Body of pancreas (tissue), 4 donors: ENCODE results near the gene MLN. TPM values are rescaled to one million over a fixed set of nuclear protein-coding genes. Genes with fewer than 3 reads are reported as not detected.

Experiments
- ATAC-seq: fragments of 150-250 bp; one replicate; pipeline ENCODE4 v1.9.1; 2016
- DNase-seq, 4 donors: peaks; one replicate each; pipeline ENCODE4 v3.0.0-alpha.2; 2019
- H3K27ac ChIP-seq, 4 donors: fragments of 200-600 bp; sonication (generic); 1 replicate in 3 of 4; 2 replicates in 1 of 4; pipeline versions ENCODE4 v1.5.1 to v1.6.1; 2016 to 2019; ENCODE audit warnings: mild to moderate bottlenecking in 1 of 4, mixed read lengths in 1 of 4, moderate library complexity in 1 of 4
- H3K27me3 ChIP-seq, 2 donors: fragments of 200-600 bp; sonication (generic); one replicate each; pipeline ENCODE4 v1.6.0; 2016; ENCODE audit warnings: mild to moderate bottlenecking in 1 of 2
- H3K36me3 ChIP-seq, 2 donors: fragments of 200-600 bp; sonication (generic); replicated peaks in 1 of 2; 2 replicates each; pipeline ENCODE4 v1.5.1; 2016; ENCODE audit warnings: low read depth in 2 of 2; ENCODE audit not compliant: insufficient read depth in 1 of 2
- H3K4me1 ChIP-seq: fragments of 200-600 bp; sonication (generic); one replicate; pipeline ENCODE4 v1.6.0; 2016
- H3K4me3 ChIP-seq, 2 donors: fragments of 200-600 bp; sonication (generic); 1 replicate in 1 of 2; 2 replicates in 1 of 2; pipeline ENCODE4 v1.5.1; 2016 to 2019
- H3K9me3 ChIP-seq, 3 donors: fragments of 200-600 bp; sonication (generic); 1 replicate in 2 of 3; 2 replicates in 1 of 3; pipeline ENCODE4 v1.5.1; 2016
- POLR2A ChIP-seq, 3 donors: fragments of 450-650 bp; IDR thresholded peaks; one replicate each; pipeline ENCODE4 v1.6.1; 2016; ENCODE audit warnings: antibody characterized with exemption in 3 of 3, mild to moderate bottlenecking in 2 of 3
- WGBS, 2 donors: methylation state at CpG; one replicate each; pipeline ENCODE4 v1.1.5; 2017; 5-methylcytosine and 5-hydroxymethylcytosine counted together
- intact Hi-C: fragments of 100-400 bp; cut with DNase I; formaldehyde crosslinking; loops from one replicate; pipeline ENCODE4 v1.15.1; 2023
- total RNA-seq, 2 donors: library from RNA; depleted of rRNA; stranded (reverse); fragments of >200 nt; gene quantifications; one replicate each; pipeline ENCODE4 v1.1.0, GENCODE V29; 2016
- TF ChIP-seq, protein P1 (sequence below), 7 experiments: fragments of 450-650 bp in 4 of 7; fragments of 200-600 bp in 3 of 7; sonication (generic) in 3 of 7; IDR thresholded peaks; one replicate each; pipeline ENCODE4 v1.5.1; 2016 to 2019; ENCODE audit warnings: antibody characterized with exemption in 7 of 7

MLN gene
- total RNA-seq, 2 donors from 2014 or later: not detected

DNA sequence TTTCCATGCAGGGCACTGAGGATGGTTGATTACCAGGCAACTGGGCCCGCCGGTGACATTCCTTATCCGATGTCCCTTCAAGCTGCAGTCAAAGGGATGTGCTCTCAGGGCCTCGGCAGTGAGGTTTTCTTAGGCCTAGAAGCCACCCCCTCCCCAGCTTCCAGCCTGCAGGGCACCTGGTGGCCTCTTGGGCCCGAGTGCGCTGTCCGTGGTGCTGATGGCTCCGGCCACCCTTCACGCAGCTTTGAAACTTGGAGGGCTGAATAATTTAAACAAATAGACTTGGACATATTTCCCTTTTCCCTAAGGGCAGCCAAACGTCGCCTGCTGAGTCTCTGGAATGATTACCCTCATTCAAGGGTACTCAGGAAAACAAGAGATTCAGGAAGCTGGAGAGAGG lies 8.9 kb upstream of the MLN start:
- intact Hi-C loops: no loop called here
- no peaks in the 10 kb centered on the region for H3K4me1 ChIP-seq

DNA sequence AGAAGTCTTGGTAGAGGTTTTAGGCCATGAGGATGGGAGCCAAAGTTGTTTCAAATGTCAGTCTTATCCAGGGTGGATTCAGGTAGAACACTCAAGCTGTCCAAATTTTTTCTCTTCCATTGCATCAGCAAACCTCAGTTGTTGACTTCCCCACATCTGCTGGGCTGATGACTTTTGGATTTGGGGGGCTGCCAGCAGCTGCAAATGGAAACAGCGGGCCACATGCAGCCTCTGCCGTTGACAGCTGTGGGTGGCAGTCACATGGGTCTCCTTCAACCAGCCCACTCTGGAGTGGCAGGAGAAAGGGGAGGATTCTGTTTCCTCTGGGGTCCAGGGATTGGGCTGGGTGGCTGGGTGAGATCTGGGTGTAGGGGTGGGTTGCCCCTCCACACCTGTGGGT lies 5.8 kb upstream of the MLN start:
- no peak for TF ChIP-seq POLR2A (IDR thresholded peaks at IDR 0.05)
- TF ChIP-seq, protein P1, sequence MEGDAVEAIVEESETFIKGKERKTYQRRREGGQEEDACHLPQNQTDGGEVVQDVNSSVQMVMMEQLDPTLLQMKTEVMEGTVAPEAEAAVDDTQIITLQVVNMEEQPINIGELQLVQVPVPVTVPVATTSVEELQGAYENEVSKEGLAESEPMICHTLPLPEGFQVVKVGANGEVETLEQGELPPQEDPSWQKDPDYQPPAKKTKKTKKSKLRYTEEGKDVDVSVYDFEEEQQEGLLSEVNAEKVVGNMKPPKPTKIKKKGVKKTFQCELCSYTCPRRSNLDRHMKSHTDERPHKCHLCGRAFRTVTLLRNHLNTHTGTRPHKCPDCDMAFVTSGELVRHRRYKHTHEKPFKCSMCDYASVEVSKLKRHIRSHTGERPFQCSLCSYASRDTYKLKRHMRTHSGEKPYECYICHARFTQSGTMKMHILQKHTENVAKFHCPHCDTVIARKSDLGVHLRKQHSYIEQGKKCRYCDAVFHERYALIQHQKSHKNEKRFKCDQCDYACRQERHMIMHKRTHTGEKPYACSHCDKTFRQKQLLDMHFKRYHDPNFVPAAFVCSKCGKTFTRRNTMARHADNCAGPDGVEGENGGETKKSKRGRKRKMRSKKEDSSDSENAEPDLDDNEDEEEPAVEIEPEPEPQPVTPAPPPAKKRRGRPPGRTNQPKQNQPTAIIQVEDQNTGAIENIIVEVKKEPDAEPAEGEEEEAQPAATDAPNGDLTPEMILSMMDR (IDR thresholded peaks at IDR 0.05): no peak
- intact Hi-C loops: no loop called here
- DNase-seq: no peak
- no peak overlapping the region for H3K4me3 ChIP-seq
- H3K36me3 ChIP-seq: no peaks in the 10 kb centered on the region
- no peak overlapping the region for H3K27ac ChIP-seq
- ATAC-seq: no peak
- WGBS, 2 donors: 46 to 94% methylated on average over 2 of the region's 2 CpGs
- H3K9me3 ChIP-seq: no peaks in the 10 kb centered on the region
- no peaks in the 10 kb centered on the region for H3K27me3 ChIP-seq
- H3K4me1 ChIP-seq: no peaks in the 10 kb centered on the region

More for the DNA sequence above, 8.9 kb upstream of the MLN start:
- no peaks in the 10 kb centered on the region for H3K36me3 ChIP-seq
- ATAC-seq (no peak), DNase-seq (peak; percentile 36 to 56 (median 38))
- no peaks in the 10 kb centered on the region for H3K9me3 ChIP-seq
- no peak overlapping the region for H3K27ac ChIP-seq
- no peaks in the 10 kb centered on the region for H3K27me3 ChIP-seq
- TF ChIP-seq, protein P1 (IDR thresholded peaks at IDR 0.05): peak; percentile 9 to 51 (median 37)
- TF ChIP-seq POLR2A (IDR thresholded peaks at IDR 0.05): no peak
- no peak overlapping the region for H3K4me3 ChIP-seq
- 2 to 5% methylated on average over 10 to 11 of the region's 11 CpGs for WGBS, 2 donors

DNA sequence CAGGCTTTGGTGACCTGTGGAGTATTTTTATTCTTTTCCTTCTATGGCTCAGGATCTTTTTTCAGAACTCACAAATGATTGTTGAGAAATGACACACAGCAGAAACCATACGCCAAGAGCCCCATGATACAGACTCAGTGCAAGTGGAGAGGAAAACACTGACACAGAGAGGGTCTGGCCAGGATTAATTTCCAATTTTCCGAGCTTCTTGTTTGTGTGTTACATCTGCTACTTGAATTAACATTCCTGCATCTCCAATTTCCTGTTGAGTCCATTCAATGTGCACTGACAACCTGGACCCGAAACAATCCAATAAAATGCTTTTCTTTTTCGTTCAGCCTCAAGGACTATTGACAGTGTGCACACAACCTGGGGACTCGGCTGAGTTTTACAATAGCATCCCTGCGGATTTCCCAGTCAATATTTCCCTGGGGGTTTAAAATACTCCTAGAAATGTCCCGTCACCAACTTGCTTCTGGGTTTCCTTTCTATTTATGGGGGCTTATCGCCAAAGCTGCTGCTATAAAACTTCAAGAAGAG lies 4.9 kb upstream of the MLN start:
- ATAC-seq: no peak
- Histone ChIP-seq H3K4me1 (no peaks in the 10 kb centered on the region), H3K27ac (no peak overlapping the region), H3K27me3 (no peaks in the 10 kb centered on the region), H3K4me3 (no peak overlapping the region), H3K36me3 (no peaks in the 10 kb centered on the region), H3K9me3 (no peaks in the 10 kb centered on the region)
- TF ChIP-seq, protein P1 (IDR thresholded peaks at IDR 0.05): no peak
- TF ChIP-seq POLR2A (IDR thresholded peaks at IDR 0.05): no peak
- intact Hi-C loops: no loop called here
- DNase-seq: no peak
- 25 to 26% methylated on average over 8 of the region's 8 CpGs for WGBS, 2 donors

DNA sequence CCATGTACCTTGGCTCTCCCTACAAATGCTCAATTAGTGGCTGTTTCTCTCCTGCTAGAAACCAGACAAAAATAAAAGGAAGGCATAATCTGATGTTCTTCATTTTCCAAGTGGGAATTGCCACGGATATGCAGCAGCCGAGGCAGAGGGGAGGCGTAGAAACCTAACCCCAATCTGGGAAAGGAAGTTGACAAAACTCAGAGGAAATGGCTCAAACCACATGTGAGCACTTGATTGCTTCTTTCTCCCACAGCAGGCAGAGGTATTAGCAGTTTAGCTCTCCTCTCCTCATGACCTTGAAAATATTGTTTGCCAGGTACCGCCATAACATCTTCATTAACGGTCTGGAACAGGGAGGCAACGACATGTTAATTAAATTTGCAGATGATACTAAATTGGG lies 3.8 kb upstream of the MLN start:
- Histone ChIP-seq H3K36me3 (no peaks in the 10 kb centered on the region), H3K4me1 (no peaks in the 10 kb centered on the region), H3K9me3 (no peaks in the 10 kb centered on the region), H3K4me3 (no peak overlapping the region), H3K27ac (no peak overlapping the region), H3K27me3 (no peaks in the 10 kb centered on the region)
- TF ChIP-seq, protein P1 (IDR thresholded peaks at IDR 0.05): no peak
- no peak for TF ChIP-seq POLR2A (IDR thresholded peaks at IDR 0.05)
- 41 to 43% methylated on average over 6 of the region's 6 CpGs for WGBS, 2 donors
- DNase-seq (no peak), ATAC-seq (no peak)
- intact Hi-C loops: no loop called here

DNA sequence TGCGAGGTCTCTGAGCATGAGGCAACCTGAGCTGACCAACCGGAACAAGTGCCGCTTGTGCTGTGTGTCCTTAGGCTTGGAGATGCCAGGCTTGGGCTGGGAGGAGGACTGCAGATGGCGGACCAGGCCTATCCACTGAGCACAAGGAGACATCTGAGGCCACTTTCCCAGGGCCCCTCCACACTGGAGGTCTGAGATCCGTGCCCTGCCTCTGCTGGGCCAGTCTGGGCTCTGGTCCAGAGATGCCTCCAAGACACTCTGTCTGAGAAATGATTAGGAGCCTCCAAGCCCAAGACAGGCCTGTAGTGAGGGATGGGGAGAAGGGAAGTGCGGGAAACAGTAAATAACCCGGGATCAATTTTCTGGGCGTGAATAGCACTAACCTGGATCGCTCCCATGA lies 3.0 kb upstream of the MLN start:
- H3K27me3 ChIP-seq: no peaks in the 10 kb centered on the region
- H3K4me3 ChIP-seq: no peak overlapping the region
- no peaks in the 10 kb centered on the region for H3K9me3 ChIP-seq
- 58 to 62% methylated on average over 9 of the region's 9 CpGs for WGBS, 2 donors
- ATAC-seq: no peak
- H3K4me1 ChIP-seq: no peaks in the 10 kb centered on the region
- no peak for DNase-seq
- H3K27ac ChIP-seq: no peak overlapping the region
- TF ChIP-seq, protein P1 (IDR thresholded peaks at IDR 0.05): no peak
- TF ChIP-seq POLR2A (IDR thresholded peaks at IDR 0.05): no peak
- no peaks in the 10 kb centered on the region for H3K36me3 ChIP-seq
- intact Hi-C loops: no loop called here
